Measurements from ENCODE around the gene UPK3B.
"Not testable (repeated sequence)": the region's sequence is repeated elsewhere in the genome, so short reads cannot be mapped to it uniquely, and the experiment has no call there.

Gene UPK3B

DNA sequence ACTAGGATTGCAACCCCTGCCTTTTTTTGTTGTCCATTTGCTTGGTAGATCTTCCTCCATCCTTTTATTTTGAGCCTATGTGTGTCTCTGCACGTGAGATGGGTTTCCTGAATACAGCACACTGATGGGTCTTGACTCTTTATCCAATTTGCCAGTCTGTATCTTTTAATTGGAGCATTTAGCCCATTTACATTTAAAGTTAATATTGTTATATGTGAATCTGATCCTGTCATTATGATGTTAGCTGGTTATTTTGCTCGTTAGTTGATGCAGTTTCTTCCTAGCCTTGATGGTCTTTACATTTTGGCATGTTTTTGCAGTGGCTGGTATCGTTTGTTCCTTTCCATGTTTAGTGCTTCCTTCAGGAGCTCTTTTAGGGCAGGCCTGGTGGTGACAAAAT, 54.6 kb downstream of the UPK3B start:
- not testable (repeated sequence) for H3K4me3 ChIP-seq (replicated peaks in 1 of 2; ENCODE audit: low read depth in 2 of 2, low read length in 2 of 2); DNase-seq (ENCODE audit: low read depth in 2 of 2)

All from cardiac fibroblast (primary cell).